ENCODE data around the gene C8G. TPM values are rescaled to one million over a fixed set of nuclear protein-coding genes. Genes with fewer than 3 reads are reported as not detected.

C8G gene
- total and polyA plus RNA-seq, 9 of the 15 experiments (the other 6 are each of a cell fraction or from before 2014, with no cell fraction given) = 0.35 to 5.9 (median 2.7) TPM; not detected in 2

GRCh38 chr9:136926749-136927148 is 18.3 kb upstream of the C8G start:
- Histone ChIP-seq H3K27me3 (ENCODE audit: control insufficient read depth in 2 of 2, insufficient read depth in 2 of 2, low read length in 2 of 2) (no peaks in the 10 kb centered on the region), H2AFZ (ENCODE audit: low read depth, low read length) (no peak overlapping the region), H3K9me3 (replicated peaks; ENCODE audit: control insufficient read depth, insufficient read depth, low read depth, low read length) (no peaks in the 10 kb centered on the region), H3K27ac (ENCODE audit: extremely low read depth, low read depth, low read length) (no peak overlapping the region), H3K9ac (ENCODE audit: insufficient read depth in 1 of 2, low read depth in 2 of 2, low read length in 2 of 2) (0 out of 4 replicates have a peak overlapping the region, but pooled peaks of 1 of the 2 experiments have one; percentile 37), H3K9me1 (ENCODE audit: control insufficient read depth, insufficient read depth, low read length) (no peaks in the 10 kb centered on the region), H3K4me1 (replicated peaks in 1 of 2; ENCODE audit: control insufficient read depth in 2 of 2, insufficient read depth in 2 of 2, low read length in 2 of 2) (peaks cover 10 to 38% of the 10 kb centered on the region in 2 experiments; a peak in 4 of 5 replicates), H3K36me3 (ENCODE audit: control insufficient read depth, insufficient read depth, low read length) (peaks cover 75% of the 10 kb centered on the region; the same call in 2 of the 3 replicates), H3K4me2 (ENCODE audit: insufficient read depth, low read length) (no peak overlapping the region), H4K20me1 (replicated peaks; ENCODE audit: control insufficient read depth, insufficient read depth, low read length) (peaks cover 4% of the 10 kb centered on the region; the same call in 1 of the 2 replicates), H3K4me3 (no peak overlapping the region), H3K79me2 (ENCODE audit: control insufficient read depth, insufficient read depth, low read length) (no peaks in the 10 kb centered on the region)
- no TSS peak for BruUV-seq (replicated peaks)
- no peak for TF ChIP-seq SUPT5H (IDR thresholded peaks at IDR 0.05)
- no peak for TF ChIP-seq SNAPC5 (CRISPR knock-in tag; IDR thresholded peaks at IDR 0.05)
- no peak for TF ChIP-seq ZNF785 (CRISPR knock-in tag; IDR thresholded peaks at IDR 0.05)
- TF ChIP-seq ZNF586 (CRISPR knock-in tag; conservative IDR thresholded peaks at IDR 0.05) = no peak
- peak; percentile 62 for TF ChIP-seq POLR2G (IDR thresholded peaks at IDR 0.05; ENCODE audit: low read depth, low read length)
- ChIA-PET POLR2A (interaction anchor here (0.6 to 3.2 kb wide), 5 partner anchors 10 to 100 kb away, joined by 3 to 19 read pairs (median 4); no protein-coding TSS in a partner anchor), CTCF (ENCODE audit: low intra/inter-chr PET ratio) (no interaction called here)
- intact Hi-C loops (cut with micrococcal nuclease) = no loop called here
- DNase-seq (ENCODE audit: extremely low read depth in 1 of 4, low spot score in 3 of 4) (no peak), ATAC-seq (peak; percentile 12; the same call in 1 of the 3 replicates), FAIRE-seq (no peak)
- in situ Hi-C loops (cut with MboI) = no loop called here
- WGBS (ENCODE audit: insufficient coverage, low coverage, missing lambda C conversion rate) = 96% methylated on average over 13 of the region's 13 CpGs
